ENCODE data around the gene LGR6. TPM values are rescaled to one million over a fixed set of nuclear protein-coding genes. Genes with fewer than 3 reads are reported as not detected.

The LGR6 gene
- polyA plus RNA-seq, 1 donor from 2014 or later, result not detected

- Histone ChIP-seq H3K36me3 (ENCODE audit: insufficient read depth, low read length) (no peaks in the 10 kb centered on the region), H2AFZ (ENCODE audit: low read depth, low read length) (no peak overlapping the region), H3K9ac (ENCODE audit: low read length) (no peak overlapping the region), H3K79me2 (replicated peaks; ENCODE audit: insufficient read depth, low read length) (no peaks in the 10 kb centered on the region), H3F3A (ENCODE audit: insufficient read depth, low read length, poor library complexity, severe bottlenecking) (no peaks in the 10 kb centered on the region), H3K27me3 (ENCODE audit: insufficient read depth, low read depth, low read length) (no peaks in the 10 kb centered on the region), H3K27ac (ENCODE audit: low read length) (no peak overlapping the region), H4K20me1 (ENCODE audit: insufficient read depth) (no peaks in the 10 kb centered on the region), H3K9me2 (ENCODE audit: insufficient read depth, low read length) (no peaks in the 10 kb centered on the region), H3K4me3 (ENCODE audit: low read length) (no peak overlapping the region), H3K4me2 (ENCODE audit: low read length) (no peak overlapping the region), H3K9me3 (ENCODE audit: low read length) (no peaks in the 10 kb centered on the region)
- TF ChIP-seq EZH2 (IDR thresholded peaks at IDR 0.05; ENCODE audit: borderline replicate concordance, insufficient read depth, low read length, poor library complexity, severe bottlenecking), result no peak
- TF ChIP-seq CTCF (IDR thresholded peaks at IDR 0.05; ENCODE audit: poor library complexity, severe bottlenecking), result no peak
- no peak for TF ChIP-seq SMC3 (conservative IDR thresholded peaks at IDR 0.05; ENCODE audit: poor library complexity)
- no peak for TF ChIP-seq RAD21 (conservative IDR thresholded peaks at IDR 0.05)
Observed at GRCh38 chr1:202220733-202221132, 27.1 kb downstream of the LGR6 start.

GRCh38 chr1:202221911-202222909 lies 28.6 kb downstream of the LGR6 start:
- H3K9me3 ChIP-seq (ENCODE audit: low read length), result no peaks in the 10 kb centered on the region
- H3K79me2 ChIP-seq (replicated peaks; ENCODE audit: insufficient read depth, low read length), result no peaks in the 10 kb centered on the region
- no peak overlapping the region for H3K4me3 ChIP-seq (ENCODE audit: low read length)
- H3K36me3 ChIP-seq (ENCODE audit: insufficient read depth, low read length), result no peaks in the 10 kb centered on the region
- no peaks in the 10 kb centered on the region for H3F3A ChIP-seq (ENCODE audit: insufficient read depth, low read length, poor library complexity, severe bottlenecking)
- no peak overlapping the region for H3K4me2 ChIP-seq (ENCODE audit: low read length)
- no peaks in the 10 kb centered on the region for H4K20me1 ChIP-seq (ENCODE audit: insufficient read depth)
- H3K9me2 ChIP-seq (ENCODE audit: insufficient read depth, low read length), result no peaks in the 10 kb centered on the region
- no peak overlapping the region for H3K27ac ChIP-seq (ENCODE audit: low read length)
- H3K27me3 ChIP-seq (ENCODE audit: insufficient read depth, low read depth, low read length), result no peaks in the 10 kb centered on the region
- TF ChIP-seq POLR2AphosphoS5 (IDR thresholded peaks at IDR 0.05) (no peak), TAF1 (IDR thresholded peaks at IDR 0.05; ENCODE audit: low read depth) (no peak), EP300 (conservative IDR thresholded peaks at IDR 0.05; ENCODE audit: poor library complexity, severe bottlenecking) (no peak), EZH2 (IDR thresholded peaks at IDR 0.05; ENCODE audit: borderline replicate concordance, insufficient read depth, low read length, poor library complexity, severe bottlenecking) (no peak), MXI1 (conservative IDR thresholded peaks at IDR 0.05; ENCODE audit: poor library complexity, severe bottlenecking) (no peak), CTCF (IDR thresholded peaks at IDR 0.05; ENCODE audit: poor library complexity, severe bottlenecking) (no peak), RAD21 (conservative IDR thresholded peaks at IDR 0.05) (no peak), SMC3 (conservative IDR thresholded peaks at IDR 0.05; ENCODE audit: poor library complexity) (no peak), REST (IDR thresholded peaks at IDR 0.05; ENCODE audit: borderline replicate concordance) (no peak)
- H2AFZ ChIP-seq (ENCODE audit: low read depth, low read length), result no peak overlapping the region
- no peak overlapping the region for H3K9ac ChIP-seq (ENCODE audit: low read length)
